ENCODE data around the gene CD40LG. TPM values are rescaled to one million over a fixed set of nuclear protein-coding genes. Genes with fewer than 3 reads are reported as not detected.

CD40LG gene
- total RNA-seq, 1 donor from 2014 or later, result not detected

Other genes with a start within 250 kb of the CD40LG start
- not detected in 2 replicates for gene BRS3, start 160.2 kb upstream of the CD40LG start, total RNA-seq
- 25.9 and 45.8 TPM in 2 replicates for gene HTATSF1, start 150.6 kb upstream of the CD40LG start, total RNA-seq
- not detected in 2 replicates for gene VGLL1, start 115.9 kb upstream of the CD40LG start, total RNA-seq
- gene ARHGEF6, start 132.8 kb downstream of the CD40LG start, total RNA-seq, result 16.5 TPM in 2 replicates
- gene RBMX, start 232.6 kb downstream of the CD40LG start, total RNA-seq, result 200 and 299 TPM in 2 replicates